Nucleus accumbens (tissue), 56 donors: Measurements from ENCODE around the gene PDE7B.
A peak's percentile ranks its signal among the peaks of the same experiment; 100 is the strongest.
"Not testable (repeated sequence)": the region's sequence is repeated elsewhere in the genome, so short reads cannot be mapped to it uniquely, and the experiment has no call there.

ENCODE experiments used
- DNase-seq, 56 donors: peaks; one replicate each; lab custom pipeline; 2025; lab: John Stamatoyannopoulos, UW

The PDE7B gene

DNA sequence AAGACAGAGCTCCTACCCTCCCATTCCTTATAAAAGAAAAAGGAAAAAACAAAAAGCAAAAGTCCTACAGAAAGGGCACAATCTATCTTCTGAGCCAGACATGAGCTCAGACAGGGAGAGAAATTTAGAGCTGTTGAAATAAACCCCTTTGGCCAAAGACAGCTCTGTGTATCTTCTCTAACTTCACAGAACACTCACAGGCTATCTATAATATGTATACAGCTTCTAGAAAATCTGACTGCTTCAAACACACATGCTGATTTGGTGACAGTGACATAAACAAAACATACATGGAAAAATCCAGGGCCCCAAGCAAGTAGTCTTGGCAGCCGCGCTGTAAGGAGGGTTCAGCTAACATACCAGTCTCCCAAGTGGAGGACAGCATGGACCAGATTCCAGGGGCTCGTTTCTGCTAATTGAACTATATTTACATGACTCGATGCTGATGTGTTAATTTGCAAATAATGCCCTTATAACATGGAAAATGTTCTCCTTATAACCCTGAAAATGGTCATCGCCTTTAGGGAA is 361.6 kb downstream of the PDE7B start:
- no peak for DNase-seq

DNA sequence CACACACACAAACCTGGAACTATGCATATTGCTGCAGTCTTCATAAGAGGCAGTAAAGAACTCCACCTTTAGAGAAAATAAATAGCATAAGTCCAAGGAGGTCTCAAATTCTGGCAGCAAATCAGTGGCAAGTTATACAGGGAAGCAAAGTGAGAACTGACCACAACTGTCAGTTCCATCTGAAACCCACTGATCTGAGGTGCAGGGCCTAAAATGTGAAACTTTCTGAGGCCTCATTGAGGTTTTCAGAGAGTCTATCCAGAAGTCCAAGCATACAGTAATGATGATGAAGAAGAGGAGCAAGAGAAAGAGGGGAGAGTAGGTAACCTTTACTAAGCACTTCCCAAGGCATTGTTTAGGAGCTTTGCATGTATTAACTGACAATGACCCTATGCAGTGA is 362.4 kb downstream of the PDE7B start:
- DNase-seq, result no peak

DNA sequence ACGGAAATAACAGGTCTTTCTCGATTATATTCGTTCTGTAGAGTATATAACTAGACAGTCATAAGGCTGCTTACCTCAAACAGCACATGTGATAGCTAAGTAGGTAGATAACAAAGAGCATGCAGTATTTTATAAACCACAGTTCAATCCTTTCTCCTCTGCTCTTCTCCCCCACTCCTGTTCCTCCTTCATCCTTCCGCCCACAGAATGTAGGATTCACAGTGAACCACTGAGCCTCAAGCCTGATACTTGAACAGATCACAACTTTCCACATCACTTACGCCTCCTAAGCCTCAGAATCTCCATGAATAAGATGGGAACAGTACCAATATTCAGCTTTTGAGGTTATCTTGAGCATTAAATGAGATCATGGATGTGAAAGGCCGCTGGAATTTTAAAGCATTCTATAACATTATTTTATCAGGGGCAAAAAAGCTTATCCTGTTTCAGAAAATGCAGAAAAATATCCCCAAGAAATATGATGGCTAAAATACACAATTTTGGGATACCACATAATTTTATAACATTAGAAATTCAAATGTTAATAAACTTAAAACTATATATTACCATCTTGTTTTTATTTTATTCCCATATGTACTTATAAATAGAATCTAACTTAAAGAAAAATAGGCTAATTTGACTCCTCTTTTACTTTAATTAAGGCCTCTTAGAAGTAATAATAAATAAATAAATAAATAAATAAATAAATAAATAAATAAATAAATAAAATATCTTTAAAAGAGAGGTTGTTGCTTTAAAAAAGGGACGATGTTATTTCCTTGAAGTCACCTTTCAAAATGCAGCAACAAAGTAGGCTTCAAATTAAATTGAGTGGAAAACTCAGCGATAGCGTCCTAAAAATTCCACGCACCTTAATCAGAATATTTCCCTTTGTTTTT is 365.3 kb downstream of the PDE7B start:
- no peak for DNase-seq

DNA sequence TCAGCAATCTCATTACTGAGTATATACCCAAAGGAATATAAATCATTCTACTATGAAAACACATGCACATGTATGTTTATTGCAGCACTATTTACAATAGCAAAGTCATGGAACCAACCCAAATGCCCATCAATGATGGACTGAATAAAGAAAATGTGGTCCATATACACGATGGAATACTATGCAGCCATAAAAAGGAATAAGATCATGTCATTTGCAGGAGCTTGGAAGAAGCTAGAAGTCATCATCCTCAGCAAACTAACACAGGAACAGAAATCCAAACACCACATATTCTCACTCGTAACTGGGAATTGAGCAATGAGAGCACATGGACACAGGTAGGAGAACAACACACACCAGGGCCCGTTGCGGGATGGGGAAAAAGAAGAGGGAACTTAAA is 373.5 kb downstream of the PDE7B start:
- not testable (repeated sequence) for DNase-seq

DNA sequence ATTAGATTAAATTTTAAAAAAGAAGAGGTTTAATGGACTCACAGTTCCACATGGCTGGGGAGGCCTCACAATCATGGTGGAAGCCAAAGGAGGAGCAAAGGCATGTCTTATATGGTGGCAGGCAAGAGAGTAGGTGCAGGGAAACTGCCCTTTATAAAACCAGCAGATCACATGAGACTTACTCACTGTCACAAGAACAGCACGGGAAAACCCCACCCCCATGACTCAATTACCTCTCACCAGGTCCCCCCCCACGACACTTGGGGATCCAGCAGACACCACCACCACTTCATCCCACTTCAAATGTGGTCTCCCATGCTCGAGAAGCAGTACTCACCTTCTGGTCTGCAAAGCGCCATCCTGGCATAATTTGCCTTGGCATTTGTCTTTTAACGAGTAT is 374.0 kb downstream of the PDE7B start:
- DNase-seq, result no peak

DNA sequence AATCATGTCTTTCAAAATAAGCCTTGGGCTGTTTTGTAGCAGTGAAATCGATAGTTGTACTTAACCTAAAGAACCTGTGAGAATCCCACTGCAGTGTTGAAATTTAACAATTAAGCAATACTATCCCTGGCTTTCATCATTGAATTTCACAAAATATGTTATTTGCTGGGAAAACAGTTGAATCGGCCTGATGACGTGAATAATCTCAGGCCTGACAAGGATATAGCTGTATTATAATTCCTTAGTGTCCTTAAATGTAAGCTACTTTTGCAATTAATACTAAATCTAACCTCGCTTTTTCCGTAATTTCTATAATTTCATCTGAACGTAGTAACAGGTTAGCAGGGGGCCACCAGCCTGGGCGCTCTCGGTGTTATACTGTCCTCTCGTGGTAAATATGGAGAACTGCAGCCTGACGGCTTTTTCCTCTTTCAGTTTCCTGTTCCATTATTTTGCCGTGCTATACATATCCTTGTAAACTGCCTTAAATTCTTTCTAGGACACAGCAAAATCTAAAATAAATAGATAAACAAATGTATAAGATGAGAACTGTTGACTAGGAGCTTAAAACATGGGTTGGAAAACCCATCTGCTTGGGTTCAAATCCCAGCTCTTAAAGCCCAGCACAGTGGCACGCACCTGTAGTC is 374.6 kb downstream of the PDE7B start:
- DNase-seq, result peak in 35 of 56 donors; percentile 0 to 74 (median 12)

DNA sequence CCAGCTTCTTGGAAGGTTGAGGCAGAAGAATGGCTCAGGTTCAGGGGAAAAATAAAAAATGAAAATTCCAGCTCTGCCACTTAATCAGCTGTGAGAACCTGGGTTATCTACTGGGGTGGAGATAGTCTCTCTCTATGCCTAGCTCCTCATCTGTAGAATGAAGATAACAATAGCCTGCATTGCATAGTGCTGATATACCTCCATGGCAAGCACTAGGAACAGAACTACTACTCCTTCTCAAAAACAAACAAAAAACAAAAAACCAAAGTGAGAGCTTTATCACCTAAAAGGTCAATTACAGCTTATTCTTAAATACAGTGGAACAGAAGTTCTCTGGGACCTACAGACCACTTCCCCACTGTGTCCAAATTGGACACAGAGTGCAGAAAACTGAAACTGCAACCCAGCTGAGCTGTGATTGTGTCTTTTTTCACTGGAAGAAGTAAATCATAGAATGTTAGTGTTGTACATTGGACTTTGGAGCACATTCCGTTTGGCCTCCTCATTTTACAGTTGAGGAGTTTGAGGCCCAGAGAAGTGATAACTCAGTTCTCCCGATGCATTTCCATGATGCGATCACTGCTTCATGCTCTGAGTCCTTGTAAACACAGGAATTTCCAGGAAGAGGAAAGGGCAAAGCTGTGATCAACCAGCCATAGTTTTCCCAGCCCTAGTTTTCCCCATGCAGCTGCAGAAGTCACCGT is 375.3 kb downstream of the PDE7B start:
- no peak for DNase-seq

DNA sequence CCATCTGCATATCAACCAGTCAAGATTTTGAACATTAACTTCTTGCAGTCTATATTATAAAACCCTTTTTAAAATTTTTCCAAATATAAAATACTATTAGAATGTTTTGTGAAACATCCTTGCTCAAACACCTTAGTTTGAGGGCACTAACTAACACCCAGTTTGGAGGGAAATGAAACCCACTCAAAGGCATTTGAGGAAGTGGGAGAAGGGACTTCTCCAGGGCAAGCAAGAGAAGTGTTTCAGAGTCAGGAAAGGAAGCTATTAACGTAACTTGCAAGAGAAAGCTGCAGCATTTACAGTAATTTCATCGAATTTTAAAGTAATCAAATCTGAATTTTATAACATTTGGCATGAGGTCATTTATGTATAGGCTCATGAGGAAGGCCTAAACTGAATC is 377.3 kb downstream of the PDE7B start:
- no peak for DNase-seq

DNA sequence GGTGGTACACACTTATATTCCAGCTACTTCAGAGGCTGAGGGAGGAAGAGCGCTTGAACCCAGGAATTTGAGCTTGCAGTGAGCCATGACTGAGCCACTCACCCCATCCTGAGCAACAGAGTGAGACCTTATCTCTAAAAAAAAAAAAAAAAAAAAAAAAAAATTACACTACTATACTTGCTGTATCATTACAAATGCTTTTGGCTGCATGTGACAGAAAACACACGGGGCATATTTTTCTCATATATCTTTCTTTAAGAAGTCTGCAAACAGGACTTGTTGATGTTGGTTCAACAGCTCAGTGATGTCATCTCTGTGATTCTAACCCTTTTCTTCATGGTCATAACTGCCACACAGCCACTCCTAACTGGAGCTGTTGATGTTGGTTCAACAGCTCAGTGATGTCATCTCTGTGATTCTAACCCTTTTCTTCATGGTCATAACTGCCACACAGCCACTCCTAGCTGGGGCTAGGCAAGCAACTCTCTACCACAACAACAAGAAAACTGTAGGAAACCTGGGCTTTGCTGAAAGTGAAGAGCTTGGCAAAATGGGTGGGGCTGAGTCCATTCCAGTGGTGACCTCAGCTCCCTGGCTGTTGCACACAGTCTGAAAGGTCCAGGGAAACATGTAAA is 378.8 kb downstream of the PDE7B start:
- no peak for DNase-seq

DNA sequence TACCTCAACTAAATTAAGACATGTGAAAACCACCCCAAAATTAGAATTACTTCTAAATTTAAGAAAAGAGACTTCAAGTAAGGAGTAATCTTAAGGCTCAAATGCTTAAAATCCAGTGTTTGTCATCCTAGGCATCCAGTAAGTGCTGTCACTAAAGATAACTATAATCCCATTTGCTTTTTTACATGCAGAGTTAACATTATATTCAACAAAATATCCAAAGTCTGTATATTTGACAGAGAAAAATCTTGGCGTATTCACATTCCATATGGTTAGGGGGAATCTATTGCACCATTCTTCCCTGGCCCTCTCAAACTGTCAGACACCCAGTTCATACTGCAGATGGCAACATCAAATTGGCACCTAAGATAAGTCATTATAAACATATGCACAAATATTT is 381.2 kb downstream of the PDE7B start:
- no peak for DNase-seq

DNA sequence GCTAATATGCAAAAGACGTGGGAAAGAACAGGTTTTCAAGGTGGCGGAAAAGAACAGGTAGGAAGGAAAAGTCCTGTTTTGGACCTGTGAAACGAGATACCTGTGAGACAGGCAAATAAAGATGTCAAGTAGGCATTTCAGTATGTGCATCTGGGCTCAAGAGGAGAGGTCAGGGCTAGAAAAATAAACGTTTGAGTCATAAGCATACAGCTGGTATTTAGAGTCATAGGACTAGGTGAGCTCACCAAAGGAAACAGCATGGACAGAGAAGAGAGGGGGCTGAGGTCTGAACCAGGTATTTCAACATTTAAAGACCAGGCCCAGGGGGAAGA is 383.7 kb downstream of the PDE7B start:
- DNase-seq, result no peak

DNA sequence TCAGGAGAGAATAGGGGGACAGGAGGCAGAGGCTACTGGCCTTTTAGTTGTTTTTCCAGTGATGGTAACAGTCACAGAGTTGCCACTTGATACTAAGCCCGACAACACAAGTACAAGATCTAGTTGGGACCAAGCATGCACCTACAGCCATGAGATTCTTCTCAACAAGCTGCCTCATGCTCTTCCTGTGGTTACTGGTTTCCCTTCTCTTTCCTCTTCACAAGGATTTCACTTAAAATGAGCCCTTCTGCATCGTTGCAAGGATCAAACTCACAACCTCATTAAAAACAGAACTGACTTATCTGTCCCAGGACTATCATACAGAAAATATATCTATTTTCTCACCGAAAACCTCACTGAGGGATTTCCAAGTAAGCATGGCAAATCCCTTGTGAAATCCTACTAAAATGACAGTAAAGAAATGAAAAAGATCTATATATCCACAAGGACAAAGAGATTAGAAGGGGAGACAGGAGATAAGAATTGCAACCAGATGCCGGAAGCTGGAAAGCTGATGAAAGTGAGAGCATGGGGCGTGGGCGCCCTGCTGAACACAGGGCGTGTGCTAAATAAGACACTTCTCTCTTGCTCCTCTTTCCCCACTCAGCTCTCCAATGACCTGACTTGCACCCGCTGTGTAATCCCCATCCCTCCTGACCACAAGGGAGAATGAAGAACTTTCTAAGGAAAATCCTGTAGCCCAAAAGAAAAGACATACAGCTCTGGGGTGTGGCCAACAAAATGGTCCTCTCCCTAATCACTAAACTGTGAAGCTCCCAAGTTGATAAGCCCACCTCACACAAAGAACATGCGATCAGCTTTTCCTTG is 385.2 kb downstream of the PDE7B start:
- no peak for DNase-seq

DNA sequence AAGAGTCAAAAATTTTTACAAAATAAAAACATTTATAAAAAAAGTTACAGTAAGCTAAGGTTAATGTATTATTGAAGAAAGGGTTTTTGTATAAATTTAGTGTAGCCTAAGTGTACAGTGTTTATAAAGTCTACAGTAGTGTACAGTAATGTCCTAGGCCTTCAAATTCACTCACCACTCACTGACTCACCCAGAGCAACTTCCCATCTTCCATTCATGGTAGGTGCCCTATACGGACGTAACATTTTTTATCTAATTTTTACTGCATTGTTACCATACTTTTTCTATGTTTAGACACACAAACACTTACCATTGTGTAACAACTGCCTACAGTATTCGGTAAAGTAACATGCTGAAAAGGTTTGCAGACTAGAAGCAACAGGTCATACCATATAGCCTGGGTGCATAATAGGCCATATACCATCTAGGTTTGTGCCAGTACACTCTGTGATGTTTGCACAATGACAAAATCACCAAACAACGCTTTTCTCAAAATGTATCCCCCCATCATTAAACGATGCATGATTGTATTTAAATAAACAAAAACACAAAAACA is 392.6 kb downstream of the PDE7B start:
- no peak for DNase-seq
